CD4-positive, alpha-beta T cell treated with Interferon gamma for 1 hour (primary cell): ENCODE results near the gene CEP135.
"Not testable (repeated sequence)": the region's sequence is repeated elsewhere in the genome, so short reads cannot be mapped to it uniquely, and the experiment has no call there.

Experiments
- DNase-seq: peaks from one replicate; pipeline ENCODE4 v3.0.0-alpha.2; 2020

CEP135 gene

GRCh38 chr4:56026596-56026995 lies 77.9 kb downstream of the CEP135 start:
- no peak for DNase-seq

- no peak for DNase-seq
Measured at GRCh38 chr4:56028165-56028564, 79.4 kb downstream of the CEP135 start.

- no peak for DNase-seq
Measured at GRCh38 chr4:56038487-56039162, 89.9 kb downstream of the CEP135 start.

GRCh38 chr4:56040842-56041241 lies 92.1 kb downstream of the CEP135 start:
- DNase-seq: no peak

GRCh38 chr4:56042225-56042624 lies 93.5 kb downstream of the CEP135 start:
- DNase-seq: no peak

- no peak for DNase-seq
Measured at GRCh38 chr4:56048383-56048701, 99.6 kb downstream of the CEP135 start.

GRCh38 chr4:56048702-56049431 lies 100.1 kb downstream of the CEP135 start:
- peak; percentile 19 for DNase-seq

- DNase-seq: no peak
Measured at GRCh38 chr4:56050625-56051024, 101.9 kb downstream of the CEP135 start.

- no peak for DNase-seq
Measured at GRCh38 chr4:56051029-56051709, 102.4 kb downstream of the CEP135 start.

- no peak for DNase-seq
Measured at GRCh38 chr4:56051710-56052075, 102.9 kb downstream of the CEP135 start.

- no peak for DNase-seq
Measured at GRCh38 chr4:56052481-56052880, 103.7 kb downstream of the CEP135 start.

GRCh38 chr4:56052966-56053365 lies 104.2 kb downstream of the CEP135 start:
- DNase-seq: no peak

GRCh38 chr4:56055027-56055977 lies 106.6 kb downstream of the CEP135 start:
- no peak for DNase-seq

GRCh38 chr4:56055991-56056390 lies 107.2 kb downstream of the CEP135 start:
- DNase-seq: no peak

GRCh38 chr4:56058555-56058954 lies 109.8 kb downstream of the CEP135 start:
- DNase-seq: no peak

- no peak for DNase-seq
Measured at GRCh38 chr4:56060036-56060435, 111.3 kb downstream of the CEP135 start.

GRCh38 chr4:56062106-56062505 lies 113.4 kb downstream of the CEP135 start:
- no peak for DNase-seq

GRCh38 chr4:56062526-56063145 lies 113.9 kb downstream of the CEP135 start:
- DNase-seq: no peak

- DNase-seq: no peak
Measured at GRCh38 chr4:56066493-56066892, 117.7 kb downstream of the CEP135 start.

- no peak for DNase-seq
Measured at GRCh38 chr4:56067826-56068225, 119.1 kb downstream of the CEP135 start.

- DNase-seq: not testable (repeated sequence)
Measured at GRCh38 chr4:56072730-56073129, 124.0 kb downstream of the CEP135 start.

GRCh38 chr4:56077676-56078075 lies 128.9 kb downstream of the CEP135 start:
- DNase-seq: no peak

- no peak for DNase-seq
Measured at GRCh38 chr4:56078866-56079265, 130.1 kb downstream of the CEP135 start.
